ENCODE measurements around the gene EIF4E1B.

Gene EIF4E1B

DNA sequence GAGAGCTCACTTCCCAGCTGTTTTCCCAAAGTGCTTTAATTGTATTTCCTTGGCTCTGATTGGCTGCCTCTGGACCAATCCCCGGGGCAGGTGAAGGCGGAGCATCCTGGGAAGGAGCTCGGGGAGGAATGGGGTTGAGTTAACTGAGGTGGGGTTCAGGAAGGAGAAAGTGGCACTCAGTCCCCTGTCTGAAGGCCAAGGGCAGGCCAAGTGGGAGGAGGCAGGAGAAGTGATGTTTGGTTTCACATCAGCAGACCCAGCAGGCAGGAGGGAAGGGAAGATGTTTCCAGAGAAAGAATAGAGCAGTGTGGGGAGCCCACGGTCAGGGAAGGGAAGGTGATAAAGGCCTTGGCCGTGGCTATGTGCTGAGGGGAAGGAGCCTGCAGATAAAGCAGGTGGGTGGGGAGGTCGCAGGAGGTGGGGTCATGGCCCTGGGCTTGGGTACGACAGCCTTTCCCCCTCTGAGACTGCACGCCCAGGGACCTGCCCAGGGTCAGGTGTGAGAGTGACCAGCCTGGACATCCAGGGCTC lies 19.9 kb downstream of the EIF4E1B start:
- H3K4me3 ChIP-seq (ENCODE audit: low read depth, low read length), result no peak overlapping the region
- TF ChIP-seq, protein P1, sequence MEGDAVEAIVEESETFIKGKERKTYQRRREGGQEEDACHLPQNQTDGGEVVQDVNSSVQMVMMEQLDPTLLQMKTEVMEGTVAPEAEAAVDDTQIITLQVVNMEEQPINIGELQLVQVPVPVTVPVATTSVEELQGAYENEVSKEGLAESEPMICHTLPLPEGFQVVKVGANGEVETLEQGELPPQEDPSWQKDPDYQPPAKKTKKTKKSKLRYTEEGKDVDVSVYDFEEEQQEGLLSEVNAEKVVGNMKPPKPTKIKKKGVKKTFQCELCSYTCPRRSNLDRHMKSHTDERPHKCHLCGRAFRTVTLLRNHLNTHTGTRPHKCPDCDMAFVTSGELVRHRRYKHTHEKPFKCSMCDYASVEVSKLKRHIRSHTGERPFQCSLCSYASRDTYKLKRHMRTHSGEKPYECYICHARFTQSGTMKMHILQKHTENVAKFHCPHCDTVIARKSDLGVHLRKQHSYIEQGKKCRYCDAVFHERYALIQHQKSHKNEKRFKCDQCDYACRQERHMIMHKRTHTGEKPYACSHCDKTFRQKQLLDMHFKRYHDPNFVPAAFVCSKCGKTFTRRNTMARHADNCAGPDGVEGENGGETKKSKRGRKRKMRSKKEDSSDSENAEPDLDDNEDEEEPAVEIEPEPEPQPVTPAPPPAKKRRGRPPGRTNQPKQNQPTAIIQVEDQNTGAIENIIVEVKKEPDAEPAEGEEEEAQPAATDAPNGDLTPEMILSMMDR (IDR thresholded peaks at IDR 0.05; ENCODE audit: low read depth, low read length), result no peak

DNA sequence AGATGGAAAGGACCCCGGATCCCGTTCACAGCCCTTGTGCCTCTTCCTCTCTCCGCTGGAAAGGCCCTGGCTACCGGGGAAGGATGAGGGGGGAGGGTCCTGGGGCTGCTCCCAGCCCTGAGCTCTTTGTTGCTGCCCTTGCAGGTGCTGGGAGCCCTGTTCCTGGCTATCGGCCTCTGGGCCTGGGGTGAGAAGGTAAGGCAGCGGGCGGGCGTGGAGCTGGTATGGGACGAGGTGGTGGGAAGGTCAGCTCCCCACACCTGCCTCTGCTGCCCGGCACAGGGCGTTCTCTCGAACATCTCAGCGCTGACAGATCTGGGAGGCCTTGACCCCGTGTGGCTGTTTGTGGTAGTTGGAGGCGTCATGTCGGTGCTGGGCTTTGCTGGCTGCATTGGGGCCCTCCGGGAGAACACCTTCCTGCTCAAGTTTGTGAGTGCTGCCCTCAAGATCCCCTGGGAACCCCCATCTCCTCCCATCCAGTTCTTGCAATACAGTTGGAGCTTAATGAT lies 21.1 kb downstream of the EIF4E1B start:
- no peak overlapping the region for H3K4me3 ChIP-seq (ENCODE audit: low read depth, low read length)
- TF ChIP-seq, protein P1 (IDR thresholded peaks at IDR 0.05; ENCODE audit: low read depth, low read length), result no peak

DNA sequence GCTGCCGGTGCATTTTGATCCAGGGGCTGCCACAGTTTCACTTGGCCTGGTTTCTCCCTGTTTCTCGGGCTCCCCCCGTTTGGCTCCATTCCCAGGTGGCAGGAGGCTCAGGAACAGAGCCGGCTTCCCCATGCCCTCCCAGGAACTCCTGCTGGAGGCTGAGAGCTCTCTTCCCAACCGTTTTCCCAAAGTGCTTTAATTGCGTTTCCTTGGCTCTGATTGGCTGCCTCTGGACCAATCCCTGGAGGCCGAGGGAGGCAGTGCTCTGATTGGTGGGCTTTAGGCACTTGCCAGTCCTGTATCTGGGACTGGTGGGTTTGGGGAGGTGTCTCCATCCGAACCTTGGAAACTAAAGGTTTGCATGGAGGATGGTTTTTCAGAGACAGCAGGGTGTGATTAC lies 21.7 kb downstream of the EIF4E1B start:
- H3K4me3 ChIP-seq (ENCODE audit: low read depth, low read length), result no peak overlapping the region
- TF ChIP-seq, protein P1 (IDR thresholded peaks at IDR 0.05; ENCODE audit: low read depth, low read length), result no peak

DNA sequence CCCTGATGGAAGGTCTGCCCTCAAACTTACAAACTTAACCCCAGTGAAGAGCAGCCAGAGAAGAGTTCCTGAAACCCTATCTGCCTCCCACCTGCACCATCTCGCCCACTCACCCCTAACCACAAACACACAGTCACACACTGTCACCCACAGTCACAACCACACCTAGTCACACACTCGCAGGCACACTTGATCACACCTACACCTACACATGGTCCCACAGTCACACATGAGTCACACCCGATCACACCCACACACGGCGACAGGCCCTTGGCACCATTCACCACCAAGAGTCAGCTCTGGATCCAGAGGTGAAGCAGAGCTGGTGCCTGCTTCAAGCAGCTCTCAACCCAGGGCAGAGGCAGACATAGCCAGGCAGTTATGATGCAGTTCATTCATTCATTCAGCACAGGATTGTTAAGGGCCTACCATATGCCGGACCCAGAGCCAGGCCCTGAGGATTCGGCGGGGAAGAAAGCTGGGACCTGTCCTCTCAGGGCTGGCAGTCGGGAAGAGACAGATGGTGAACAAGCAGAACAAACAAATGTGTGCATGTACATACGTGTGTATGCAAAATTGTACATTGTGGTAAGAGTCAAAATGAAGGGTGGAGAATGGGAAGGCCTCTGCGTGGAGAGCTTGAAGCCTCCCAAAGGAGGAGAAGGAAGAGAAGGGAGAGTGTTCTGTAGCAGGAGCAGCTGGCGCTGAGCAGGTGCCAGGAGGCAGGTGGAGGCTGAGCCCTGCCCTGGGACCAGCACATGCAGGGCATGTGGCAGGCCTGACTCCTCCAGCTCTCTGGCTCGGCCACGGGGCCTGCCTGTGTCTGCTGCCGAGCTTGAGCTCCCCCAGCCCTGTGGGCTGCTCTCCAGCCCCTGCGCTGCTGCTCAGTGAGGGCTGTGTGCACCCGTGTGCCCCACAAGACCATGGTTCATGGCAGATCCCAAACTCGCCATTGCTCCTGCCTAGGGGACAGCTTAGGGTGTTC lies 23.2 kb downstream of the EIF4E1B start:
- TF ChIP-seq, protein P1 (IDR thresholded peaks at IDR 0.05; ENCODE audit: low read depth, low read length), result no peak

DNA sequence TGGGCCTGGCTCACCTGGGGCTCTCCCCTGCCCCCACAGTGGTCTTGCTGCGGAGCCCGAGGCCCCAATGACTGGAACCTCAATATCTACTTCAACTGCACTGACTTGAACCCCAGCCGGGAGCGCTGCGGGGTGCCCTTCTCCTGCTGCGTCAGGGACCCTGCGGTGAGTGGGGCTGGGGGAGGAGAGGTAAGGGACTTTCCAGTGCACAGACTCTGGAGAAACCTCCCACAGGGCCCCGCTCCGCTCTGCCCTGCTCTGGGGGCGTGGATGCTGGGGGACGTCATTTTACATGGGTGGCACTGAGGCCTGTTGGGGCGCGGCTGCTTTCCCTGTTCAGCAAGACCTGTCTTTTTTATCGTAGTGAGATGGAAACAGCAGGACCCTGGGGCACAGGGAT lies 24.4 kb downstream of the EIF4E1B start:
- no peak overlapping the region for H3K4me3 ChIP-seq (ENCODE audit: low read depth, low read length)
- TF ChIP-seq, protein P1 (IDR thresholded peaks at IDR 0.05; ENCODE audit: low read depth, low read length), result no peak

More for the DNA sequence above, 23.2 kb downstream of the EIF4E1B start:
- no peak overlapping the region for H3K4me3 ChIP-seq (ENCODE audit: low read depth, low read length)

DNA sequence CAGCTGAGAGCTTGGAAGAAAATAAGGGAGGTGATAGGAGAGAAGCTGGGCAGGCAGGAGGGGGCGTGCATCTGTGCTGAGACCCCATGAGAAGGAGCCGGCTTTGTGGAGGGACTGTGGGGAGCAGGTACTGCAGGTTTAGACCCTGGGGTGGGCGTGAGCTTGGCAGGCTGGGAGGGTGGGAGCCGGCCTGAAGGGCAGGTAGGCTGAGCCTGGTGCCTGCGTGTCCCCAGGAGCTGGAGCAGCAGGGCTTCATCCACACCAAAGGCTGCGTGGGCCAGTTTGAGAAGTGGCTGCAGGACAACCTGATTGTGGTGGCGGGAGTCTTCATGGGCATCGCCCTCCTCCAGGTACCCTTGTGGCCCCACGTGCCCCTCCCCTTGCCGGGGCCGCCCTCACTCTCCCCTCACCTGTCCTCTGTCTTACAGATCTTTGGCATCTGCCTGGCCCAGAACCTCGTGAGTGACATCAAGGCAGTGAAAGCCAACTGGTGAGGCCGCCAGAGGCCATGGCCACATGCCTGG lies 26.1 kb downstream of the EIF4E1B start:
- H3K4me3 ChIP-seq (ENCODE audit: low read depth, low read length), result no peak overlapping the region
- TF ChIP-seq, protein P1 (IDR thresholded peaks at IDR 0.05; ENCODE audit: low read depth, low read length), result no peak
